ENCODE measurements around the gene CNTN3. TPM values are rescaled to one million over a fixed set of nuclear protein-coding genes. Genes with fewer than 3 reads are reported as not detected.

Gene CNTN3
- total and polyA plus RNA-seq, 7 donors: 0.60 to 4.1 (median 1.5) TPM

- intact Hi-C loops (cut with DNase I): no loop called here
- TF ChIP-seq POLR2AphosphoS5 (IDR thresholded peaks at IDR 0.05) (no peak), POLR2A (IDR thresholded peaks at IDR 0.05) (no peak), EP300 (IDR thresholded peaks at IDR 0.05) (no peak), CTCF (IDR thresholded peaks at IDR 0.05) (no peak)
- H3K27me3 ChIP-seq: peaks cover 0 to 13% (median 5%) of the 10 kb centered on the region in 3 donors
- H3K9me3 ChIP-seq: no peaks in the 10 kb centered on the region
- 72 to 87% methylated on average over 3 of the region's 3 CpGs for WGBS, 2 donors
- peaks cover 0 to 11% (median 5%) of the 10 kb centered on the region in 4 donors for H3K4me1 ChIP-seq
- H3K27ac ChIP-seq: no peak overlapping the region
- DNase-seq: no peak
- no peak overlapping the region for H3K4me3 ChIP-seq
- no peaks in the 10 kb centered on the region for H3K36me3 ChIP-seq
These were observed 3.3 kb upstream of the CNTN3 start for GRCh38 chr3:74617776-74618175.

GRCh38 chr3:74613521-74614106 lies 845 bp downstream of the CNTN3 start:
- DNase-seq: no peak
- Histone ChIP-seq H3K27ac (no peak overlapping the region), H3K4me1 (peaks cover 0 to 19% (median 5%) of the 10 kb centered on the region in 4 donors), H3K9me3 (no peaks in the 10 kb centered on the region), H3K27me3 (peaks cover 0 to 21% (median 5%) of the 10 kb centered on the region in 3 donors), H3K4me3 (peak overlapping the region; percentile 24 to 45 (median 39)), H3K36me3 (no peaks in the 10 kb centered on the region)
- intact Hi-C loops (cut with DNase I): no loop called here
- TF ChIP-seq POLR2AphosphoS5 (IDR thresholded peaks at IDR 0.05): no peak
- TF ChIP-seq CTCF (IDR thresholded peaks at IDR 0.05): no peak
- TF ChIP-seq EP300 (IDR thresholded peaks at IDR 0.05): no peak
- TF ChIP-seq POLR2A (IDR thresholded peaks at IDR 0.05): no peak
- WGBS, 2 donors: 2 to 9% methylated on average over 16 of the region's 16 CpGs

- 5 to 21% methylated on average over 2 of the region's 2 CpGs for WGBS, 2 donors
- H3K4me1 ChIP-seq: peaks cover 0 to 19% (median 5%) of the 10 kb centered on the region in 4 donors
- intact Hi-C loops (cut with DNase I): no loop called here
- H3K36me3 ChIP-seq: no peaks in the 10 kb centered on the region
- H3K27me3 ChIP-seq: peaks cover 0 to 21% (median 5%) of the 10 kb centered on the region in 3 donors
- H3K4me3 ChIP-seq: peak overlapping the region; percentile 24 to 45 (median 39)
- no peak for TF ChIP-seq CTCF (IDR thresholded peaks at IDR 0.05)
- TF ChIP-seq POLR2AphosphoS5 (IDR thresholded peaks at IDR 0.05): no peak
- no peak for TF ChIP-seq POLR2A (IDR thresholded peaks at IDR 0.05)
- TF ChIP-seq EP300 (IDR thresholded peaks at IDR 0.05): no peak
- H3K27ac ChIP-seq: no peak overlapping the region
- no peak for DNase-seq
- no peaks in the 10 kb centered on the region for H3K9me3 ChIP-seq
These were observed 1.4 kb downstream of the CNTN3 start for GRCh38 chr3:74613060-74613459.

GRCh38 chr3:74611206-74611605 lies 3.3 kb downstream of the CNTN3 start:
- Histone ChIP-seq H3K27ac (no peak overlapping the region), H3K36me3 (no peaks in the 10 kb centered on the region), H3K4me3 (no peak overlapping the region), H3K4me1 (peaks cover 0 to 19% (median 5%) of the 10 kb centered on the region in 4 donors), H3K27me3 (peaks cover 0 to 21% (median 5%) of the 10 kb centered on the region in 3 donors), H3K9me3 (no peaks in the 10 kb centered on the region)
- TF ChIP-seq CTCF (IDR thresholded peaks at IDR 0.05) (no peak), EP300 (IDR thresholded peaks at IDR 0.05) (no peak), POLR2A (IDR thresholded peaks at IDR 0.05) (no peak), POLR2AphosphoS5 (IDR thresholded peaks at IDR 0.05) (no peak)
- WGBS, 2 donors: 9 to 41% methylated on average over 1 of the region's 1 CpG
- intact Hi-C loops (cut with DNase I): no loop called here
- DNase-seq: no peak

- Histone ChIP-seq H3K36me3 (no peaks in the 10 kb centered on the region), H3K4me3 (no peak overlapping the region), H3K27ac (no peak overlapping the region), H3K9me3 (no peaks in the 10 kb centered on the region), H3K4me1 (peaks cover 0 to 8% (median 0%) of the 10 kb centered on the region in 4 donors), H3K27me3 (peaks cover 0 to 8% (median 0%) of the 10 kb centered on the region in 3 donors)
- DNase-seq: no peak
- intact Hi-C loops (cut with DNase I): no loop called here
- TF ChIP-seq EP300 (IDR thresholded peaks at IDR 0.05): no peak
- TF ChIP-seq POLR2A (IDR thresholded peaks at IDR 0.05): no peak
- no peak for TF ChIP-seq CTCF (IDR thresholded peaks at IDR 0.05)
- no peak for TF ChIP-seq POLR2AphosphoS5 (IDR thresholded peaks at IDR 0.05)
- 12 to 54% methylated on average over 2 of the region's 2 CpGs for WGBS, 2 donors
These were observed 6.7 kb downstream of the CNTN3 start for GRCh38 chr3:74607803-74608202.
